HEK293 (cell line): ENCODE measurements around the gene CCT8.

Source experiments
- CTCF ChIP-seq: fragments of 450-650 bp; formaldehyde crosslinking; IDR thresholded peaks from 2 replicates; pipeline ENCODE4 v1.5.1; 2016; ENCODE audit warnings: missing biosample characterization, missing genetic modification characterization
- HOXC10 ChIP-seq: sonication (generic); formaldehyde crosslinking; IDR thresholded peaks from 2 replicates; pipeline ENCODE4 v1.8.1; 2023; ENCODE audit warnings: mild to moderate bottlenecking, missing genetic modification reagents
- IKZF3 ChIP-seq: fragments of 450-650 bp; IDR thresholded peaks from 2 replicates; pipeline ENCODE4 v1.5.0; 2018; ENCODE audit warnings: missing biosample characterization, mild to moderate bottlenecking, missing genetic modification characterization, moderate library complexity
- KLF8 ChIP-seq: fragments of 450-650 bp; formaldehyde crosslinking; IDR thresholded peaks from 2 replicates; pipeline ENCODE4 v1.5.1; 2016; ENCODE audit warnings: missing biosample characterization, missing genetic modification characterization
- OSR2 ChIP-seq: fragments of 450-650 bp; formaldehyde crosslinking; IDR thresholded peaks from 2 replicates; pipeline ENCODE4 v1.5.1; 2016; ENCODE audit warnings: missing biosample characterization, missing genetic modification characterization
- ZBTB21 ChIP-seq: fragments of 450-650 bp; formaldehyde crosslinking; IDR thresholded peaks from 2 replicates; pipeline ENCODE4 v1.5.1; 2017; ENCODE audit warnings: missing biosample characterization, missing genetic modification characterization
- ZBTB26 ChIP-seq: fragments of 450-650 bp; formaldehyde crosslinking; optimal IDR thresholded peaks from 2 replicates; pipeline ENCODE3; 2016; ENCODE audit warnings: missing biosample characterization, mild to moderate bottlenecking, missing genetic modification characterization
- ZFP37 ChIP-seq: fragments of 450-650 bp; formaldehyde crosslinking; IDR thresholded peaks from 2 replicates; pipeline ENCODE4 v1.5.1; 2016; ENCODE audit warnings: missing biosample characterization, missing genetic modification characterization
- ZNF175 ChIP-seq: fragments of 450-650 bp; formaldehyde crosslinking; IDR thresholded peaks from 2 replicates; pipeline ENCODE4 v1.5.1; 2016; ENCODE audit warnings: missing biosample characterization, missing genetic modification characterization
- ZNF18 ChIP-seq: fragments of 450-650 bp; formaldehyde crosslinking; IDR thresholded peaks from 2 replicates; pipeline ENCODE4 v1.5.1; 2016; ENCODE audit warnings: missing biosample characterization, missing genetic modification characterization
- ZNF184 ChIP-seq: fragments of 450-650 bp; IDR thresholded peaks from 2 replicates; pipeline ENCODE4 v1.5.1; 2018; ENCODE audit warnings: missing biosample characterization, mild to moderate bottlenecking, missing genetic modification characterization
- ZNF26 ChIP-seq: fragments of 450-650 bp; formaldehyde crosslinking; IDR thresholded peaks from 2 replicates; pipeline ENCODE4 v1.5.1; 2016; ENCODE audit warnings: missing biosample characterization, missing genetic modification characterization
- ZNF280C ChIP-seq: fragments of 450-650 bp; formaldehyde crosslinking; IDR thresholded peaks from 2 replicates; pipeline ENCODE4 v1.5.1; 2016; ENCODE audit warnings: missing biosample characterization, missing genetic modification characterization
- ZNF311 ChIP-seq: fragments of 450-650 bp; formaldehyde crosslinking; IDR thresholded peaks from 2 replicates; pipeline ENCODE4 v1.5.1; 2017; ENCODE audit warnings: missing biosample characterization, missing genetic modification characterization, borderline replicate concordance
- ZNF423 ChIP-seq: fragments of 450-650 bp; formaldehyde crosslinking; IDR thresholded peaks from 2 replicates; pipeline ENCODE4 v1.5.1; 2016; ENCODE audit warnings: missing biosample characterization, missing genetic modification characterization
- ZNF529 ChIP-seq: fragments of 450-650 bp; formaldehyde crosslinking; IDR thresholded peaks from 2 replicates; pipeline ENCODE4 v1.5.1; 2017; ENCODE audit warnings: missing genetic modification characterization, missing biosample characterization; ENCODE audit not compliant: insufficient replicate concordance
- ZNF544 ChIP-seq: fragments of 450-650 bp; formaldehyde crosslinking; IDR thresholded peaks from 2 replicates; pipeline ENCODE4 v1.5.0; 2017; ENCODE audit warnings: missing biosample characterization, missing genetic modification characterization
- ZNF621 ChIP-seq: fragments of 450-650 bp; formaldehyde crosslinking; IDR thresholded peaks from 2 replicates; pipeline ENCODE4 v1.5.1; 2017; ENCODE audit warnings: missing biosample characterization, missing genetic modification characterization
- ZNF629 ChIP-seq: fragments of 450-650 bp; formaldehyde crosslinking; IDR thresholded peaks from 2 replicates; pipeline ENCODE4 v1.5.1; 2017; ENCODE audit warnings: missing biosample characterization, missing genetic modification characterization
- ZNF660 ChIP-seq: fragments of 450-650 bp; IDR thresholded peaks from 2 replicates; pipeline ENCODE4 v1.5.1; 2018; ENCODE audit warnings: missing biosample characterization, mild to moderate bottlenecking, missing genetic modification characterization
- TF ChIP-seq, protein P1 (sequence below): fragments of 450-650 bp; formaldehyde crosslinking; IDR thresholded peaks from 2 replicates; pipeline ENCODE4 v1.5.1; 2016; ENCODE audit warnings: missing biosample characterization, missing genetic modification characterization, borderline replicate concordance
- TF ChIP-seq, protein P2 (sequence below): fragments of 450-650 bp; formaldehyde crosslinking; IDR thresholded peaks from 2 replicates; pipeline ENCODE4; 2016; ENCODE audit warnings: missing biosample characterization, missing genetic modification characterization

CCT8 gene

DNA sequence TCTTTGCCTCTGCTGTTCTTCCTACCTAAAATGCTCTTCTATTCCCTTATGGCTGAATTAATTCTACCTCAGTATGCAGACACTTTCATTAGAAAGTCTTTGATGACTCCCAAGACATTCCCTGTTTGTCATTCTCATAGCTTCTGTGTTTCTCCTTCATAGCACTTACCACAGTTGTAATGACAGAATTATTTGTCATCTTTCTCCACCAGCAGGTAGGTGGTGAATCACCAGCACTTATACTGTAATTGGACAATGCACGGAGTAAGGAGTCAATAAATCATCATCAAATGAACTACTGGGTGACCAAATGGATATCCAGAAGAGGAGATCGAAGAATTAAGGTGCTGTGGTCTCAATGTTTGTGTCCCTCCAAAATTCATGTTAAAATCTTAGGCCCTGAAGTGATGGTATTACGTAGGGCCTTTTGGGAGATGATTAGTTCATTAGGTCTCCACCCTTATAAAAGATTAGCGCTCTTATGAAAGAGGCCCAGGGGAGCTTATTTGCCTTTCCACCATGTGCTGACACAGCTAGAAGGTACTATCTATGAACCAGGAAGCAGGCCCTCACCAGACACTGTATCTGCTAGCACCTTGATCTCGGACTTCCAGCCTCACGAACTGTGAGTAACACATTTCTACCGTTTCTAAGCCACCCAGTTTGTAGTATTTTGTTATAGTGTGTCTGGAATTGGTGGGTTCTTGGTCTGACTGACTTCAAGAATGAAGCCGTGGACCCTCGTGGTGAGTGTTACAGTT is 2.4 kb upstream of the CCT8 start (continued):
- TF ChIP-seq ZBTB21 (tag by site-specific recombination) (peak; percentile 39; the same call in 1 of the 2 replicates), ZNF280C (tag by site-specific recombination) (no peak), ZNF629 (tag by site-specific recombination) (peak; percentile 77), HOXC10 (CRISPR knock-in tag) (no peak), CTCF (tag by site-specific recombination) (no peak), ZNF26 (peak; percentile 9; the same call in 1 of the 2 replicates), ZNF621 (no peak), ZNF175 (tag by site-specific recombination) (no peak), OSR2 (tag by site-specific recombination) (peak; percentile 95), ZNF544 (no peak), ZNF184 (tag by site-specific recombination) (peak; percentile 80), ZBTB26 (tag by site-specific recombination) (no peak), ZFP37 (tag by site-specific recombination) (no peak), ZNF311 (tag by site-specific recombination) (no peak), ZNF529 (tag by site-specific recombination) (no peak), ZNF660 (no peak), KLF8 (tag by site-specific recombination) (no peak; the same call in 1 of the 2 replicates), ZNF18 (tag by site-specific recombination) (no peak), ZNF423 (no peak), IKZF3 (no peak)
- TF ChIP-seq, protein P1, sequence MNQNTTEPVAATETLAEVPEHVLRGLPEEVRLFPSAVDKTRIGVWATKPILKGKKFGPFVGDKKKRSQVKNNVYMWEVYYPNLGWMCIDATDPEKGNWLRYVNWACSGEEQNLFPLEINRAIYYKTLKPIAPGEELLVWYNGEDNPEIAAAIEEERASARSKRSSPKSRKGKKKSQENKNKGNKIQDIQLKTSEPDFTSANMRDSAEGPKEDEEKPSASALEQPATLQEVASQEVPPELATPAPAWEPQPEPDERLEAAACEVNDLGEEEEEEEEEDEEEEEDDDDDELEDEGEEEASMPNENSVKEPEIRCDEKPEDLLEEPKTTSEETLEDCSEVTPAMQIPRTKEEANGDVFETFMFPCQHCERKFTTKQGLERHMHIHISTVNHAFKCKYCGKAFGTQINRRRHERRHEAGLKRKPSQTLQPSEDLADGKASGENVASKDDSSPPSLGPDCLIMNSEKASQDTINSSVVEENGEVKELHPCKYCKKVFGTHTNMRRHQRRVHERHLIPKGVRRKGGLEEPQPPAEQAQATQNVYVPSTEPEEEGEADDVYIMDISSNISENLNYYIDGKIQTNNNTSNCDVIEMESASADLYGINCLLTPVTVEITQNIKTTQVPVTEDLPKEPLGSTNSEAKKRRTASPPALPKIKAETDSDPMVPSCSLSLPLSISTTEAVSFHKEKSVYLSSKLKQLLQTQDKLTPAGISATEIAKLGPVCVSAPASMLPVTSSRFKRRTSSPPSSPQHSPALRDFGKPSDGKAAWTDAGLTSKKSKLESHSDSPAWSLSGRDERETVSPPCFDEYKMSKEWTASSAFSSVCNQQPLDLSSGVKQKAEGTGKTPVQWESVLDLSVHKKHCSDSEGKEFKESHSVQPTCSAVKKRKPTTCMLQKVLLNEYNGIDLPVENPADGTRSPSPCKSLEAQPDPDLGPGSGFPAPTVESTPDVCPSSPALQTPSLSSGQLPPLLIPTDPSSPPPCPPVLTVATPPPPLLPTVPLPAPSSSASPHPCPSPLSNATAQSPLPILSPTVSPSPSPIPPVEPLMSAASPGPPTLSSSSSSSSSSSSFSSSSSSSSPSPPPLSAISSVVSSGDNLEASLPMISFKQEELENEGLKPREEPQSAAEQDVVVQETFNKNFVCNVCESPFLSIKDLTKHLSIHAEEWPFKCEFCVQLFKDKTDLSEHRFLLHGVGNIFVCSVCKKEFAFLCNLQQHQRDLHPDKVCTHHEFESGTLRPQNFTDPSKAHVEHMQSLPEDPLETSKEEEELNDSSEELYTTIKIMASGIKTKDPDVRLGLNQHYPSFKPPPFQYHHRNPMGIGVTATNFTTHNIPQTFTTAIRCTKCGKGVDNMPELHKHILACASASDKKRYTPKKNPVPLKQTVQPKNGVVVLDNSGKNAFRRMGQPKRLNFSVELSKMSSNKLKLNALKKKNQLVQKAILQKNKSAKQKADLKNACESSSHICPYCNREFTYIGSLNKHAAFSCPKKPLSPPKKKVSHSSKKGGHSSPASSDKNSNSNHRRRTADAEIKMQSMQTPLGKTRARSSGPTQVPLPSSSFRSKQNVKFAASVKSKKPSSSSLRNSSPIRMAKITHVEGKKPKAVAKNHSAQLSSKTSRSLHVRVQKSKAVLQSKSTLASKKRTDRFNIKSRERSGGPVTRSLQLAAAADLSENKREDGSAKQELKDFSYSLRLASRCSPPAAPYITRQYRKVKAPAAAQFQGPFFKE (tag by site-specific recombination): no peak
- TF ChIP-seq, protein P2, sequence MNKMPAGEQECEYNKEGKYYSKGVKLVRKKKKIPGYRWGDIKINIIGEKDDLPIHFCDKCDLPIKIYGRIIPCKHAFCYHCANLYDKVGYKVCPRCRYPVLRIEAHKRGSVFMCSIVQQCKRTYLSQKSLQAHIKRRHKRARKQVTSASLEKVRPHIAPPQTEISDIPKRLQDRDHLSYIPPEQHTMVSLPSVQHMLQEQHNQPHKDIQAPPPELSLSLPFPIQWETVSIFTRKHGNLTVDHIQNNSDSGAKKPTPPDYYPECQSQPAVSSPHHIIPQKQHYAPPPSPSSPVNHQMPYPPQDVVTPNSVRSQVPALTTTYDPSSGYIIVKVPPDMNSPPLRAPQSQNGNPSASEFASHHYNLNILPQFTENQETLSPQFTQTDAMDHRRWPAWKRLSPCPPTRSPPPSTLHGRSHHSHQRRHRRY (tag by site-specific recombination): no peak
